Aorta (tissue), 5 donors: Measurements from ENCODE around the gene EVX1. TPM values are rescaled to one million over a fixed set of nuclear protein-coding genes. Genes with fewer than 3 reads are reported as not detected.

Experiments used
- ATAC-seq: fragments of 200-7000 bp; cut with Tn5 transposase; one replicate; pipeline ENCODE4 v1.9.1; 2022; ENCODE audit warnings: moderate library complexity; ENCODE audit not compliant: low FRiP score
- DNase-seq, 2 donors: peaks; one replicate each; pipeline ENCODE4 v3.0.0-alpha.2; 2020
- H3K27ac ChIP-seq, 2 donors: one replicate each; pipeline ENCODE4 v1.5.1; 2013; ENCODE audit warnings: low read length in 2 of 2, mild to moderate bottlenecking in 2 of 2, moderate library complexity in 2 of 2, control low read depth in 1 of 2, inconsistent platforms in 1 of 2, low read depth in 1 of 2
- H3K27me3 ChIP-seq, 2 donors: one replicate each; pipeline ENCODE4 v1.6.1; 2013; ENCODE audit warnings: control low read depth in 1 of 2, low read length in 1 of 2, mild to moderate bottlenecking in 1 of 2, moderate library complexity in 1 of 2; ENCODE audit not compliant: insufficient read depth in 2 of 2, control insufficient read depth in 1 of 2
- H3K36me3 ChIP-seq, 2 donors: one replicate each; pipeline ENCODE4 v1.6.1; 2013; ENCODE audit warnings: control low read depth in 1 of 2, low read length in 1 of 2, mild to moderate bottlenecking in 1 of 2; ENCODE audit not compliant: insufficient read depth in 2 of 2, control insufficient read depth in 1 of 2
- H3K4me1 ChIP-seq, 2 donors: one replicate each; pipeline ENCODE4 v1.6.1; 2013; ENCODE audit warnings: low read length in 2 of 2, control low read depth in 1 of 2, mild to moderate bottlenecking in 1 of 2, moderate library complexity in 1 of 2; ENCODE audit not compliant: insufficient read depth in 2 of 2, control insufficient read depth in 1 of 2
- H3K4me3 ChIP-seq, 2 donors: one replicate each; pipeline ENCODE4 v1.5.1; 2013; ENCODE audit warnings: low read length in 2 of 2, control low read depth in 1 of 2, mild to moderate bottlenecking in 1 of 2
- H3K9me3 ChIP-seq: one replicate; pipeline ENCODE4 v1.6.1; 2013; ENCODE audit warnings: mild to moderate bottlenecking, low read length; ENCODE audit not compliant: control insufficient read depth
- WGBS, 2 donors: extraction: QIAGEN DNeasy Blood & Tissue Kit; methylation state at CpG; one replicate each; pipeline ENCODE4 v1.1.7; 2013; 5-methylcytosine and 5-hydroxymethylcytosine counted together
- intact Hi-C, 2 donors: fragments of 100-400 bp; cut with DNase I; formaldehyde crosslinking; loops; one replicate each; pipeline versions ENCODE4 v1.14.2 to v1.15.0; 2022
- polyA plus RNA-seq, 2 donors: library from polyadenylated mRNA; stranded (reverse); fragments of 200-250 nt; gene quantifications; one replicate each; pipeline ENCODE4 v1.2.3, GENCODE V29; 2013
- total RNA-seq, 2 donors: library from RNA; stranded (reverse); fragmentation: NEBNext Ultra II Directional; extraction: Animal tissue kit (Norgen Biotek cat#: 25700); gene quantifications; one replicate each; pipeline ENCODE4 v1.2.1, GENCODE V29; 2021
- donor health status: healthy with polysubstance abuse.
- donor health status: Bipolar disorder and iron deficiency.
- donor health status: DM: no; HTN: no; CAD: no.
- donor health status: DM: no; HTN: no; CAD: no.
- donor health status: DM: yes; HTN: yes; CAD: no.

Gene EVX1
- total and polyA plus RNA-seq, 4 donors = not detected

DNA sequence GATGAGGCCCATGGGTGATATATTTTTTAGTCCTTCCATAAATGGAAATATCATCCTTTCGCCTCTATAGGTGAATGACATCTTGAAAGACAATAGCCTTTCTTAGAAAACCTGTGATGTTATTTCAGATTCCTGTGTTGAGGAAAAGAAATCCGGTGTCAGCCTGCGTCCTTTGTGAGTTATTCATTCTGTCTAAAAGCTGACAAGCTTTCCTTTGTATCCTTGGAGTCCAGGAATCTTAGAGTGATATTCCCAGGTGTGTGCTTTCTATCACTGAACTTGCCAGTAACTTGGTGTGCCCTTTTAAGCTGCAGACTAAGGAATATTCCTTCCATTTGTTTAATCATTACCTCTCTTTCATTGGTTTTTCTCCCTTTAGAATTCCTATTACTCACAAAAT lies 41.0 kb downstream of the EVX1 start:
- intact Hi-C loops = no loop called here
- 82 to 85% methylated on average over 3 of the region's 3 CpGs for WGBS, 2 donors
- ATAC-seq = no peak

DNA sequence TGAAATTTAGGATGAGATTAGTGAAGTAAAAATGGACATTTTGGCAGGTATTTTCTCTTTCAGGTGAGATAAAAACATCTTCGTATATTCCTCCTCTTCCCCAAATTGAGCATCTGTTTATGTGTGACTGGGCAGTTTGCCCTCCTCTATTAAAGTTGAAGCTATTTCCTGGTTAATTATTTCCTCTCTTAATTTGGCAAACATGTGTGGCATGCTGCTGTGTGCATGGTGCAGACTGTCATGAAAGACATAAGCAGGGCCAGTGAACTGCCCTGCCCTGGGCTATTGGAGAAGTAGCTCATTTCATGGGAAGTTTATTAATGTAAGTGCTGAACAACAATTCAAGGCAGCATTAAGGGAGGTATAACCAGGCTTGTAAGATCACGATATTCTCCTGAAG lies 52.6 kb downstream of the EVX1 start:
- Histone ChIP-seq H3K36me3 (no peaks in the 10 kb centered on the region), H3K9me3 (peaks cover 3% of the 10 kb centered on the region), H3K27me3 (no peaks in the 10 kb centered on the region), H3K4me1 (no peaks in the 10 kb centered on the region), H3K27ac (no peak overlapping the region), H3K4me3 (no peak overlapping the region)
- intact Hi-C loops = no loop called here
- 86 to 91% methylated on average over 2 of the region's 2 CpGs for WGBS, 2 donors
- ATAC-seq = no peak
- no peak for DNase-seq

More for the DNA sequence above, 41.0 kb downstream of the EVX1 start:
- Histone ChIP-seq H3K4me3 (no peak overlapping the region), H3K27ac (no peak overlapping the region), H3K27me3 (no peaks in the 10 kb centered on the region), H3K36me3 (no peaks in the 10 kb centered on the region), H3K4me1 (no peaks in the 10 kb centered on the region), H3K9me3 (no peaks in the 10 kb centered on the region)
- no peak for DNase-seq

DNA sequence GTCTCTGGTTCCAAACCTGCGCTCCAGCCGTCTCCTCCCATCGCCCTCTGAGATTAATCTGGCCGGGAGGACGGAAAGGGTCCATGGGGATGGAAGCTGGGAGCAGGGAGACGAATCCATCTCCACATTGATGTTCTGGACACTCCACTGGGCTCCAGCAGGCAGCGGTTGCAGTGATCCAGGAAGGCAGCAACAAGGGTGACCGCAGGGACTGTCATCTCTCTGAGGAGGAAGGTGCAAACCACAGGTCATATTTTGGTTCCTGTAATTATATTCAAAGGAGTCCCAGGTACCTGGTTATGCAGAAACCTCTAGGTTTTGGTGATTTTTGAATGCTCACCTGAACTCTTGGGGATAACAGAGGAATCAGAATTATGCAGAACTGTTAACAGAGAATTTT lies 54.8 kb downstream of the EVX1 start:
- Histone ChIP-seq H3K27ac (no peak overlapping the region), H3K36me3 (no peaks in the 10 kb centered on the region), H3K27me3 (no peaks in the 10 kb centered on the region), H3K4me1 (no peaks in the 10 kb centered on the region), H3K9me3 (peaks cover 3% of the 10 kb centered on the region), H3K4me3 (no peak overlapping the region)
- no peak for ATAC-seq
- intact Hi-C loops = no loop called here
- 67 to 73% methylated on average over 8 of the region's 8 CpGs for WGBS, 2 donors
- no peak for DNase-seq

Other genes starting within 250 kb of the EVX1 start
- 1 to 10 TPM; 1.3 to 1.6 TPM for gene HOXA1, start 146.8 kb upstream of the EVX1 start, total RNA-seq
- gene HOXA1, start 146.8 kb upstream of the EVX1 start, polyA plus RNA-seq = under 1 TPM; 0.59 to 0.88 TPM
- gene HOXA2, start 140.1 kb upstream of the EVX1 start, total RNA-seq = 1 to 10 TPM; 1.6 to 4.7 TPM
- gene HOXA2, start 140.1 kb upstream of the EVX1 start, polyA plus RNA-seq = 1 to 10 TPM; 2.3 to 3.6 TPM
- 10 to 100 TPM in 1 of 2 donors, 1 to 10 TPM in 1; 5.6 to 11.6 TPM for gene HOXA4, start 112.0 kb upstream of the EVX1 start, total RNA-seq
- gene HOXA4, start 112.0 kb upstream of the EVX1 start, polyA plus RNA-seq = 10 to 100 TPM in 1 of 2 donors, 1 to 10 TPM in 1; 2.6 to 10.1 TPM
- 10 to 100 TPM in 1 of 2 donors, 1 to 10 TPM in 1; 8.0 to 11.8 TPM for gene HOXA5, start 99.1 kb upstream of the EVX1 start, total RNA-seq
- gene HOXA5, start 99.1 kb upstream of the EVX1 start, polyA plus RNA-seq = 1 to 10 TPM; 1.6 to 2.7 TPM
- 1 to 10 TPM; 6.3 to 7.6 TPM for gene HOXA6, start 95.0 kb upstream of the EVX1 start, total RNA-seq
- gene HOXA6, start 95.0 kb upstream of the EVX1 start, polyA plus RNA-seq = under 1 TPM in 1 of 2 donors, not detected in 1; 0.97 TPM
- gene HOXA3, start 90.2 kb upstream of the EVX1 start, total RNA-seq = 10 to 100 TPM in 1 of 2 donors, 1 to 10 TPM in 1; 9.6 to 20.8 TPM
- gene HOXA3, start 90.2 kb upstream of the EVX1 start, polyA plus RNA-seq = 10 to 100 TPM in 1 of 2 donors, 1 to 10 TPM in 1; 3.8 to 12.2 TPM
- gene HOXA7, start 86.1 kb upstream of the EVX1 start, total RNA-seq = 1 to 10 TPM; 4.7 to 9.3 TPM
- gene HOXA7, start 86.1 kb upstream of the EVX1 start, polyA plus RNA-seq = 1 to 10 TPM; 2.4 to 3.3 TPM
- 1 to 10 TPM; 1.6 to 5.8 TPM for gene HOXA9, start 77.3 kb upstream of the EVX1 start, total RNA-seq
- gene HOXA9, start 77.3 kb upstream of the EVX1 start, polyA plus RNA-seq = 1 to 10 TPM; 1.5 to 3.1 TPM
- 10 to 100 TPM in 1 of 2 donors, 1 to 10 TPM in 1; 1.5 to 11.2 TPM for gene HOXA10, start 68.5 kb upstream of the EVX1 start, total RNA-seq
- 1 to 10 TPM; 3.4 to 3.6 TPM for gene HOXA10, start 68.5 kb upstream of the EVX1 start, polyA plus RNA-seq
- under 1 TPM in 1 of 2 donors, not detected in 1; 0.81 TPM for gene HOXA11, start 57.6 kb upstream of the EVX1 start, total RNA-seq
- under 1 TPM in 1 of 2 donors, not detected in 1; 0.13 TPM for gene HOXA11, start 57.6 kb upstream of the EVX1 start, polyA plus RNA-seq
- gene HOXA13, start 42.7 kb upstream of the EVX1 start, total RNA-seq = not detected
- under 1 TPM in 1 of 2 donors, not detected in 1; 0.38 TPM for gene HOXA13, start 42.7 kb upstream of the EVX1 start, polyA plus RNA-seq